OCI-LY7 (cell line): ENCODE data around the gene KIF1A. TPM values are rescaled to one million over a fixed set of nuclear protein-coding genes. Genes with fewer than 3 reads are reported as not detected.

ENCODE experiments used
- BruUV-seq: library from RNA; stranded (reverse); fragments of 400-500 nt; replicated peaks from 2 replicates; lab custom pipeline; 2021; lab: Mats Ljungman, UMichigan
- CTCF ChIA-PET: fragments of 300-600 bp; sonication (Branson Sonifier 250); formaldehyde crosslinking; loops from one replicate; lab custom pipeline; 2022; ENCODE audit warnings: antibody characterized with exemption; ENCODE audit not compliant: unreplicated experiment; lab: Charles Lee
- POLR2A ChIA-PET: fragments of 300-600 bp; sonication (Branson Sonifier 250); formaldehyde crosslinking; loops from one replicate; lab custom pipeline; 2022; ENCODE audit warnings: antibody characterized with exemption; lab: Charles Lee
- DNase-seq: peaks from one replicate; pipeline ENCODE4 v3.0.0-alpha.2; 2015; ENCODE audit warnings: low spot score
- H2AFZ ChIP-seq: fragments of 200-600 bp; sonication (generic), shearing (Covaris generic); 2 replicates; pipeline ENCODE4 v1.6.1; 2014; ENCODE audit warnings: mild to moderate bottlenecking, antibody characterized with exemption, low read length, moderate library complexity
- H3K27ac ChIP-seq: fragments of 200-600 bp; sonication (generic); 2 replicates; pipeline ENCODE4 v1.5.1; 2014; ENCODE audit warnings: mixed run types, low read depth, mild to moderate bottlenecking, moderate library complexity, low read length, inconsistent platforms; ENCODE audit not compliant: poor library complexity, severe bottlenecking
- H3K36me3 ChIP-seq: fragments of 200-600 bp; sonication (generic); 2 replicates; pipeline ENCODE4 v1.6.1; 2014; ENCODE audit warnings: mild to moderate bottlenecking, antibody characterized with exemption, low read length, moderate library complexity, mixed read lengths; ENCODE audit not compliant: insufficient read depth
- H3K4me1 ChIP-seq: fragments of 200-600 bp; sonication (generic); 2 replicates; pipeline ENCODE4 v1.5.1; 2014; ENCODE audit warnings: mild to moderate bottlenecking, low read length; ENCODE audit not compliant: insufficient read depth, poor library complexity, severe bottlenecking
- H3K4me2 ChIP-seq: fragments of 200-600 bp; sonication (generic); 2 replicates; pipeline ENCODE4 v1.6.1; 2014; ENCODE audit warnings: mild to moderate bottlenecking, low read length
- H3K4me3 ChIP-seq: fragments of 200-600 bp; sonication (generic); 2 replicates; pipeline ENCODE4 v1.5.1; 2014; ENCODE audit warnings: mild to moderate bottlenecking, low read depth, low read length; ENCODE audit not compliant: poor library complexity, severe bottlenecking
- H3K79me2 ChIP-seq: fragments of 200-600 bp; sonication (generic); 2 replicates; pipeline ENCODE4 v1.6.1; 2016; ENCODE audit warnings: low read depth, mild to moderate bottlenecking, low read length, moderate library complexity, mixed read lengths; ENCODE audit not compliant: insufficient read depth
- H3K9me2 ChIP-seq: fragments of 200-600 bp; sonication (generic); 2 replicates; pipeline ENCODE4 v1.6.1; 2016; ENCODE audit warnings: mild to moderate bottlenecking, low read length, mixed read lengths; ENCODE audit not compliant: insufficient read depth
- H3K9me3 ChIP-seq: fragments of 200-600 bp; sonication (generic); 2 replicates; pipeline ENCODE4 v1.6.1; 2014; ENCODE audit warnings: mild to moderate bottlenecking, mixed run types, low read length, mixed read lengths
- H4K20me1 ChIP-seq: fragments of 200-600 bp; sonication (generic); 2 replicates; pipeline ENCODE4 v1.6.1; 2014; ENCODE audit warnings: mild to moderate bottlenecking, antibody characterized with exemption, low read length, moderate library complexity, mixed read lengths; ENCODE audit not compliant: insufficient read depth
- EZH2phosphoT487 ChIP-seq: fragments of 200-600 bp; sonication (generic); IDR thresholded peaks from 2 replicates; pipeline ENCODE4 v1.6.1; 2018; ENCODE audit warnings: low read depth, borderline replicate concordance, mild to moderate bottlenecking, mixed run types, antibody characterized with exemption, low read length, moderate library complexity, mixed read lengths
- intact Hi-C: fragments of 100-400 bp; cut with micrococcal nuclease; formaldehyde crosslinking; loops from one replicate; pipeline ENCODE4 v1.10.0; 2022; ENCODE audit not compliant: unreplicated experiment
- total RNA-seq, 2 experiments: library from RNA; depleted of rRNA in 1 of 2; stranded (reverse); fragments of >200 nt in 1 of 2; shearing (Covaris generic) in 1 of 2; gene quantifications; 2 replicates each; pipeline ENCODE4 v1.2.3, GENCODE V29; 2014 to 2022
- TF ChIP-seq, protein P1 (sequence below): fragments of 200-600 bp; sonication (generic); conservative IDR thresholded peaks from 2 replicates; pipeline ENCODE4 v1.5.1; 2014; ENCODE audit warnings: mild to moderate bottlenecking, antibody characterized with exemption, low read length, moderate library complexity, mixed read lengths

Gene KIF1A
- total RNA-seq, 2 experiments from 2014 or later: not detected

DNA sequence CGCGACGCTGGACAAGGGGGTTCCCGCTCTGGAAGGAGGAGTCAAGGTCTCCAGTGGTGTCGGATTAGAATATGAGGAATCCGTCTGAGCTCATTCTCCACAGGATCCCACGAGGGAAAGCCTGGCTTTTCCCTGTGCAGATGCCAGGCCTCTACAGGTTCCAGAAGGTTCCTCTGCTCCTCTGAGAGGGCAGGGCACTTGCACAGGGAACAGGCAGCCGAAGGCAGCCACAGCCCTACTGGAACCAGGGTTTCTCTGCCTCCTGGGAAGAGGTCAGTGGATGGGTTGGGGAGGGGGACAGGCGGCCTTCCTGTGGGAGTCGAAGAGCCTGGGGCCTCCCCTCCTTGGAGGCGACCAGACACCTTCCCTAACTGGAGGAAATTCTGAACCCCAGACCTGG lies 130.0 kb downstream of the KIF1A start:
- H3K27ac ChIP-seq: no peak overlapping the region
- no peaks in the 10 kb centered on the region for H3K79me2 ChIP-seq
- H3K9me3 ChIP-seq: no peaks in the 10 kb centered on the region
- H3K4me3 ChIP-seq: no peak overlapping the region
- no peak overlapping the region for H3K4me2 ChIP-seq
- POLR2A ChIA-PET: no interaction called here
- DNase-seq: no peak
- no peaks in the 10 kb centered on the region for H3K4me1 ChIP-seq
- no peaks in the 10 kb centered on the region for H3K36me3 ChIP-seq
- CTCF ChIA-PET: no interaction called here
- H2AFZ ChIP-seq: no peak overlapping the region
- no TSS peak for BruUV-seq
- H3K9me2 ChIP-seq: no peaks in the 10 kb centered on the region
- H4K20me1 ChIP-seq: no peaks in the 10 kb centered on the region
- no peak for TF ChIP-seq EZH2phosphoT487
- TF ChIP-seq, protein P1, sequence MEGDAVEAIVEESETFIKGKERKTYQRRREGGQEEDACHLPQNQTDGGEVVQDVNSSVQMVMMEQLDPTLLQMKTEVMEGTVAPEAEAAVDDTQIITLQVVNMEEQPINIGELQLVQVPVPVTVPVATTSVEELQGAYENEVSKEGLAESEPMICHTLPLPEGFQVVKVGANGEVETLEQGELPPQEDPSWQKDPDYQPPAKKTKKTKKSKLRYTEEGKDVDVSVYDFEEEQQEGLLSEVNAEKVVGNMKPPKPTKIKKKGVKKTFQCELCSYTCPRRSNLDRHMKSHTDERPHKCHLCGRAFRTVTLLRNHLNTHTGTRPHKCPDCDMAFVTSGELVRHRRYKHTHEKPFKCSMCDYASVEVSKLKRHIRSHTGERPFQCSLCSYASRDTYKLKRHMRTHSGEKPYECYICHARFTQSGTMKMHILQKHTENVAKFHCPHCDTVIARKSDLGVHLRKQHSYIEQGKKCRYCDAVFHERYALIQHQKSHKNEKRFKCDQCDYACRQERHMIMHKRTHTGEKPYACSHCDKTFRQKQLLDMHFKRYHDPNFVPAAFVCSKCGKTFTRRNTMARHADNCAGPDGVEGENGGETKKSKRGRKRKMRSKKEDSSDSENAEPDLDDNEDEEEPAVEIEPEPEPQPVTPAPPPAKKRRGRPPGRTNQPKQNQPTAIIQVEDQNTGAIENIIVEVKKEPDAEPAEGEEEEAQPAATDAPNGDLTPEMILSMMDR: no peak
- intact Hi-C loops: no loop called here

DNA sequence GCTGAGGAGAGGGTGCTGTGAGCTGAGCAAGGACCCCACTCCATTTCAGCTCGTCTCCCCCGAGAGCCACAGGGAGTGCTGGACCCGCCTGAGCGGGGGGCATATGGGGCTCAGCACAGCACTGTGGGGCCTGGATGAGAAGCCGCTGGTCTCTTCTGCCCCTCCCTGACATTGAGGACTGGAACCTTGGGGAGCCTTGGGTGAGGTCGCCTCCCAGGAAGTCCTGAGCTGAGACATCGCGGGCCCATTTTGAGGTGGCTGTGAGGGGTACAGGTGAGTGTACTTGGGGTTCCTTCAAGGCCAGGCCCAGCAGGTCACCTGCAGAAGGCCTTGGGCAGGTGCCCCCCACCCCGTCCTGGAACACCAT lies 131.5 kb downstream of the KIF1A start:
- BruUV-seq: no TSS peak
- TF ChIP-seq EZH2phosphoT487: no peak
- TF ChIP-seq, protein P1: no peak
- Histone ChIP-seq H3K9me3 (no peaks in the 10 kb centered on the region), H3K4me3 (no peak overlapping the region), H3K4me2 (no peak overlapping the region), H2AFZ (no peak overlapping the region), H3K36me3 (no peaks in the 10 kb centered on the region), H4K20me1 (no peaks in the 10 kb centered on the region), H3K9me2 (no peaks in the 10 kb centered on the region), H3K79me2 (no peaks in the 10 kb centered on the region), H3K27ac (no peak overlapping the region), H3K4me1 (no peaks in the 10 kb centered on the region)
- ChIA-PET POLR2A (no interaction called here), CTCF (no interaction called here)
- no peak for DNase-seq
- intact Hi-C loops: no loop called here

DNA sequence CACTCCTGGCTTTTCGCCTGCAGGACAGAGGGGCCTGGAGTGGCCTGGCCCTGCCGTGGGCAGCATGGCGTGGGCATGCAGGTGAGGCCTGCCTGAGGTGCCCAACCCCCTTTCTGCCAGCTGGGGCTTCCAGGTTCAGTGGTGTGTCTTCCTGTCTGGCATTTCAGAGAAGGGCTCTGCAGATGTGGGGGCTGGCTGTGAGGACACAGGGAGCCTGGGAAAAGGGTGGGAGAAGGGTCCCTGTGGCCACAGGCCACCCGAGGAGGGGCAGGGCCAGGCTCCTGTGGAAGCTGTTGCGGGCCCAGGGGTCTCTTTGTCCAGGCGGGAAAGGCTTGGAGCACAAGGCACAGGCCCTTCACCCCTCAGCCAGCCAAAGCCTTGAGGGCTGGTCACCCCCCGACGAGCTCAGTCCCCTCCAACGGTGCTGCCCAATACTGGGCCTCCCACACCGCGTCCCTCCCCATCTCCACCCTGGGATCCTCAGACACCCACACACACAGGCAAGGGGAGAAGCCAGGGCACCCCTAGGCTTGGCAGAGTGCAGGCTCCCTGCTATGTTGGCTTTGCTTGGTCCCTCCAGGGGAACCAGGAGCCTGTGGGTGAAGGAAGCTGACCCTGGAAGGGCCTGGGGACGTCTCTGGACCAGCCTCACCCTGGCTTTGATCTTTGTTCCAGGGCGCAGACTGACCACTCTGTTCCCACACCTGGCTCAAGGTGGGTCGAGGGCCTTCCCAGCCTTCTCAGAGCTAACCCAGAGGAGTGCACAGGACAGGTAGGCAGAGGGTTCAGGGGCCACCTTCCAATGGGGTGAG lies 132.1 kb downstream of the KIF1A start:
- H3K9me2 ChIP-seq: no peaks in the 10 kb centered on the region
- H3K36me3 ChIP-seq: no peaks in the 10 kb centered on the region
- H3K4me1 ChIP-seq: no peaks in the 10 kb centered on the region
- TF ChIP-seq, protein P1: no peak
- no peak for TF ChIP-seq EZH2phosphoT487
- intact Hi-C loops: no loop called here
- no peak overlapping the region for H3K27ac ChIP-seq
- no peak overlapping the region for H2AFZ ChIP-seq
- no peaks in the 10 kb centered on the region for H3K79me2 ChIP-seq
- CTCF ChIA-PET: no interaction called here
- no peaks in the 10 kb centered on the region for H4K20me1 ChIP-seq
- H3K4me3 ChIP-seq: no peak overlapping the region
- BruUV-seq: no TSS peak
- no peaks in the 10 kb centered on the region for H3K9me3 ChIP-seq
- no peak for DNase-seq
- POLR2A ChIA-PET: no interaction called here
- H3K4me2 ChIP-seq: no peak overlapping the region
